Duodenal mucosa (tissue), 2 donors: Measurements from ENCODE around the gene EOLA1.
"Not testable (repeated sequence)": the region's sequence is repeated elsewhere in the genome, so short reads cannot be mapped to it uniquely, and the experiment has no call there.

Experiments
- H3K27ac ChIP-seq: one replicate; pipeline ENCODE4 v1.7.0; 2013; ENCODE audit warnings: low read depth, low read length
- H3K27me3 ChIP-seq, 2 donors: one replicate each; pipeline ENCODE4 v1.7.0; 2013; ENCODE audit warnings: low read length in 2 of 2, control low read depth in 1 of 2; ENCODE audit not compliant: insufficient read depth in 2 of 2, control insufficient read depth in 1 of 2
- H3K36me3 ChIP-seq, 2 donors: one replicate each; pipeline ENCODE4 v1.7.0; 2013; ENCODE audit warnings: low read length in 2 of 2, control low read depth in 1 of 2; ENCODE audit not compliant: insufficient read depth in 2 of 2, control insufficient read depth in 1 of 2
- H3K4me1 ChIP-seq, 2 donors: one replicate each; pipeline ENCODE4 v1.7.0; 2013; ENCODE audit warnings: low read length in 2 of 2, control low read depth in 1 of 2; ENCODE audit not compliant: insufficient read depth in 2 of 2, control insufficient read depth in 1 of 2
- H3K4me3 ChIP-seq, 2 donors: one replicate each; pipeline ENCODE4 v1.7.0; 2013; ENCODE audit warnings: low read length in 2 of 2, low read depth in 1 of 2
- H3K9ac ChIP-seq, 2 donors: one replicate each; pipeline ENCODE4 v1.7.0; 2013; ENCODE audit warnings: low read length in 2 of 2, low read depth in 1 of 2
- H3K9me3 ChIP-seq, 2 donors: one replicate each; pipeline ENCODE4 v1.7.0; 2013; ENCODE audit warnings: low read length in 2 of 2, control low read depth in 1 of 2; ENCODE audit not compliant: control insufficient read depth in 1 of 2

The EOLA1 gene

GRCh38 chrX:149526318-149527033 lies 14.3 kb upstream of the EOLA1 start:
- not testable (repeated sequence) for H3K27ac ChIP-seq, H3K9ac ChIP-seq, H3K9me3 ChIP-seq

GRCh38 chrX:149527705-149528104 lies 13.1 kb upstream of the EOLA1 start:
- H3K27ac ChIP-seq, result no peak overlapping the region
- no peak overlapping the region for H3K9ac ChIP-seq
- H3K27me3 ChIP-seq, result no peaks in the 10 kb centered on the region

More at GRCh38 chrX:149526318-149527033, 14.3 kb upstream of the EOLA1 start:
- not testable (repeated sequence) for H3K27me3 ChIP-seq, H3K36me3 ChIP-seq, H3K4me3 ChIP-seq
- H3K4me1 ChIP-seq, result peaks cover 9 to 12% of the 10 kb centered on the region in 2 donors

GRCh38 chrX:149528381-149528780 lies 12.4 kb upstream of the EOLA1 start:
- Histone ChIP-seq H3K4me1 (no peaks in the 10 kb centered on the region), H3K9ac (no peak overlapping the region), H3K27ac (no peak overlapping the region)

More at GRCh38 chrX:149527705-149528104, 13.1 kb upstream of the EOLA1 start:
- no peak overlapping the region for H3K4me3 ChIP-seq
- no peaks in the 10 kb centered on the region for H3K9me3 ChIP-seq
- H3K4me1 ChIP-seq, result peaks cover 5 to 6% of the 10 kb centered on the region in 2 donors
- peaks cover 0 to 6% of the 10 kb centered on the region in 2 donors for H3K36me3 ChIP-seq

GRCh38 chrX:149531599-149531998 lies 9.2 kb upstream of the EOLA1 start:
- H3K36me3 ChIP-seq, result peaks cover 4 to 6% of the 10 kb centered on the region in 2 donors

More at GRCh38 chrX:149528381-149528780, 12.4 kb upstream of the EOLA1 start:
- no peaks in the 10 kb centered on the region for H3K27me3 ChIP-seq
- peaks cover 0 to 6% of the 10 kb centered on the region in 2 donors for H3K36me3 ChIP-seq
- no peak overlapping the region for H3K4me3 ChIP-seq
- H3K9me3 ChIP-seq, result no peaks in the 10 kb centered on the region

GRCh38 chrX:149532868-149533267 lies 7.9 kb upstream of the EOLA1 start:
- not testable (repeated sequence) for H3K4me1 ChIP-seq, H3K9me3 ChIP-seq, H3K4me3 ChIP-seq, H3K36me3 ChIP-seq, H3K9ac ChIP-seq, H3K27ac ChIP-seq, H3K27me3 ChIP-seq

More at GRCh38 chrX:149531599-149531998, 9.2 kb upstream of the EOLA1 start:
- Histone ChIP-seq H3K4me1 (no peaks in the 10 kb centered on the region), H3K27me3 (no peaks in the 10 kb centered on the region), H3K9me3 (no peaks in the 10 kb centered on the region), H3K27ac (no peak overlapping the region), H3K4me3 (no peak overlapping the region), H3K9ac (no peak overlapping the region)

GRCh38 chrX:149533999-149534398 lies 6.8 kb upstream of the EOLA1 start:
- H3K27ac ChIP-seq, H3K36me3 ChIP-seq, H3K9ac ChIP-seq, H3K4me1 ChIP-seq, H3K27me3 ChIP-seq, H3K4me3 ChIP-seq, H3K9me3 ChIP-seq: not testable (repeated sequence)

- not testable (repeated sequence) for H3K9me3 ChIP-seq, H3K4me3 ChIP-seq, H3K27ac ChIP-seq, H3K36me3 ChIP-seq, H3K27me3 ChIP-seq, H3K4me1 ChIP-seq, H3K9ac ChIP-seq
These were observed 5.7 kb upstream of the EOLA1 start for GRCh38 chrX:149534926-149535602.

GRCh38 chrX:149537474-149537873 lies 3.3 kb upstream of the EOLA1 start:
- H3K9me3 ChIP-seq, H3K4me3 ChIP-seq, H3K27ac ChIP-seq, H3K27me3 ChIP-seq, H3K36me3 ChIP-seq, H3K9ac ChIP-seq: not testable (repeated sequence)
- H3K4me1 ChIP-seq, result peaks cover 0 to 11% of the 10 kb centered on the region in 2 donors

GRCh38 chrX:149539283-149540130 lies 1.3 kb upstream of the EOLA1 start:
- Histone ChIP-seq H3K9ac (no peak overlapping the region), H3K27ac (peak overlapping the region; percentile 75), H3K9me3 (no peaks in the 10 kb centered on the region), H3K4me3 (peak overlapping the region; percentile 55 to 58), H3K36me3 (peaks cover 0 to 4% of the 10 kb centered on the region in 2 donors), H3K4me1 (peaks cover 0 to 11% of the 10 kb centered on the region in 2 donors), H3K27me3 (no peaks in the 10 kb centered on the region)
